HEK293 (cell line): ENCODE data around the gene OLA1.
A peak's percentile ranks its signal among the peaks of the same experiment; 100 is the strongest.

Experiments used
- CTCF ChIA-PET: fragments of 350-600 bp; formaldehyde crosslinking; extraction: SDS; loops from one replicate; lab custom pipeline; 2021; ENCODE audit warnings: antibody characterized with exemption; lab: Yijun Ruan, JAX
- POLR2A ChIA-PET: fragments of 300-600 bp; formaldehyde crosslinking; extraction: SDS; loops from one replicate; lab custom pipeline; 2020; ENCODE audit warnings: antibody characterized with exemption, inconsistent platforms; lab: Yijun Ruan, JAX
- H3K27ac ChIP-seq: fragments of 200-500 bp; sonication (Bioruptor generic); 2 replicates; pipeline ENCODE4 v1.5.1; 2014; ENCODE audit warnings: low read depth, low read length, control low read depth, inconsistent platforms; ENCODE audit errors: extremely low read depth
- H3K36me3 ChIP-seq, 2 experiments: fragments of 200-500 bp in 1 of 2; sonication (Bioruptor generic) in 1 of 2; 1 replicate in 1 of 2; 2 replicates in 1 of 2; pipeline ENCODE4 v1.5.1; 2014 to 2017; ENCODE audit warnings: inconsistent platforms in 2 of 2, low read length in 2 of 2; ENCODE audit not compliant: control insufficient read depth in 2 of 2, insufficient read depth in 1 of 2
- H3K4me1 ChIP-seq: fragments of 200-500 bp; sonication (Bioruptor generic); 2 replicates; pipeline ENCODE4 v1.5.1; 2014; ENCODE audit warnings: mild to moderate bottlenecking, low read length, inconsistent platforms; ENCODE audit not compliant: control insufficient read depth, insufficient read depth
- H3K4me3 ChIP-seq: 2 replicates; pipeline ENCODE4 v1.5.1; 2011; ENCODE audit warnings: low read depth, mild to moderate bottlenecking, control low read depth, low read length, moderate library complexity
- H3K9me3 ChIP-seq: fragments of 200-500 bp; sonication (Bioruptor generic); 2 replicates; pipeline ENCODE4 v1.5.1; 2014; ENCODE audit warnings: low read depth, low read length, inconsistent platforms; ENCODE audit not compliant: control insufficient read depth, insufficient read depth
- GLI2 ChIP-seq: fragments of 450-650 bp; formaldehyde crosslinking; IDR thresholded peaks from 2 replicates; pipeline ENCODE4; 2017; ENCODE audit warnings: missing biosample characterization, missing genetic modification characterization, low read depth, borderline replicate concordance
- OVOL3 ChIP-seq: fragments of 450-650 bp; formaldehyde crosslinking; IDR thresholded peaks from 2 replicates; pipeline ENCODE4 v1.5.1; 2016; ENCODE audit warnings: missing biosample characterization, missing genetic modification characterization
- RBAK ChIP-seq: fragments of 450-650 bp; formaldehyde crosslinking; IDR thresholded peaks from 2 replicates; pipeline ENCODE4 v1.5.1; 2016; ENCODE audit warnings: missing biosample characterization, missing genetic modification characterization
- TCF7L2 ChIP-seq: IDR thresholded peaks from 2 replicates; pipeline ENCODE4 v1.6.1; 2011; ENCODE audit warnings: low read depth, mild to moderate bottlenecking, inconsistent platforms, low read length, moderate library complexity, borderline replicate concordance
- ZBTB17 ChIP-seq: fragments of 450-650 bp; formaldehyde crosslinking; IDR thresholded peaks from 2 replicates; pipeline ENCODE4 v1.5.1; 2016; ENCODE audit warnings: missing biosample characterization, missing genetic modification characterization
- ZFHX2 ChIP-seq: fragments of 450-650 bp; formaldehyde crosslinking; conservative IDR thresholded peaks from 2 replicates; pipeline ENCODE4 v1.5.1; 2016; ENCODE audit warnings: missing biosample characterization, missing genetic modification characterization
- ZFP37 ChIP-seq: fragments of 450-650 bp; formaldehyde crosslinking; IDR thresholded peaks from 2 replicates; pipeline ENCODE4 v1.5.1; 2016; ENCODE audit warnings: missing biosample characterization, missing genetic modification characterization
- ZFP41 ChIP-seq: fragments of 450-650 bp; formaldehyde crosslinking; IDR thresholded peaks from 2 replicates; pipeline ENCODE4 v1.5.1; 2016; ENCODE audit warnings: missing biosample characterization, missing genetic modification characterization, borderline replicate concordance
- ZNF16 ChIP-seq: fragments of 450-650 bp; formaldehyde crosslinking; IDR thresholded peaks from 2 replicates; pipeline ENCODE4 v1.5.1; 2016; ENCODE audit warnings: low read depth, missing biosample characterization, missing genetic modification characterization
- ZNF202 ChIP-seq: fragments of 450-650 bp; formaldehyde crosslinking; IDR thresholded peaks from 2 replicates; pipeline ENCODE4 v1.5.1; 2016; ENCODE audit warnings: missing biosample characterization, missing genetic modification characterization, borderline replicate concordance
- ZNF214 ChIP-seq: fragments of 450-650 bp; formaldehyde crosslinking; IDR thresholded peaks from 2 replicates; pipeline ENCODE4 v1.5.1; 2017; ENCODE audit warnings: missing biosample characterization, mild to moderate bottlenecking, missing genetic modification characterization, borderline replicate concordance
- ZNF266 ChIP-seq: fragments of 450-650 bp; formaldehyde crosslinking; IDR thresholded peaks from 2 replicates; pipeline ENCODE4 v1.5.1; 2016; ENCODE audit warnings: missing biosample characterization, missing genetic modification characterization, low read depth
- ZNF394 ChIP-seq: fragments of 450-650 bp; formaldehyde crosslinking; IDR thresholded peaks from 2 replicates; pipeline ENCODE4 v1.5.1; 2016; ENCODE audit warnings: missing biosample characterization, missing genetic modification characterization, mild to moderate bottlenecking, moderate library complexity, borderline replicate concordance
- ZNF473 ChIP-seq: fragments of 450-650 bp; formaldehyde crosslinking; IDR thresholded peaks from 2 replicates; pipeline ENCODE4 v1.5.1; 2017; ENCODE audit warnings: missing biosample characterization, missing genetic modification characterization
- ZNF596 ChIP-seq: fragments of 450-650 bp; IDR thresholded peaks from 2 replicates; pipeline ENCODE4 v1.5.0; 2018; ENCODE audit warnings: missing biosample characterization, mild to moderate bottlenecking, missing genetic modification characterization, moderate library complexity
- ZNF600 ChIP-seq: fragments of 450-650 bp; formaldehyde crosslinking; IDR thresholded peaks from 2 replicates; pipeline ENCODE4 v1.5.1; 2016; ENCODE audit warnings: missing biosample characterization, missing genetic modification characterization
- ZNF629 ChIP-seq: fragments of 450-650 bp; formaldehyde crosslinking; IDR thresholded peaks from 2 replicates; pipeline ENCODE4 v1.5.1; 2017; ENCODE audit warnings: missing biosample characterization, missing genetic modification characterization
- ZNF654 ChIP-seq: fragments of 450-650 bp; formaldehyde crosslinking; IDR thresholded peaks from 2 replicates; pipeline ENCODE4 v1.5.1; 2016; ENCODE audit warnings: low read depth, missing biosample characterization, missing genetic modification characterization
- ZNF791 ChIP-seq: fragments of 450-650 bp; formaldehyde crosslinking; IDR thresholded peaks from 2 replicates; pipeline ENCODE4 v1.5.1; 2016; ENCODE audit warnings: missing biosample characterization, missing genetic modification characterization
- ZNF837 ChIP-seq: fragments of 450-650 bp; formaldehyde crosslinking; IDR thresholded peaks from 2 replicates; pipeline ENCODE4 v1.5.1; 2016; ENCODE audit warnings: missing biosample characterization, missing genetic modification characterization
- TF ChIP-seq, protein P1 (sequence below): fragments of 450-650 bp; formaldehyde crosslinking; IDR thresholded peaks from 2 replicates; pipeline ENCODE4 v1.5.1; 2016; ENCODE audit warnings: missing biosample characterization, missing genetic modification characterization
- TF ChIP-seq, protein P2 (sequence below): fragments of 450-650 bp; formaldehyde crosslinking; optimal IDR thresholded peaks from 2 replicates; pipeline ENCODE3; 2016; ENCODE audit warnings: missing biosample characterization, mild to moderate bottlenecking, missing genetic modification characterization
- TF ChIP-seq, protein P3 (sequence below): fragments of 450-650 bp; formaldehyde crosslinking; IDR thresholded peaks from 2 replicates; pipeline ENCODE4 v1.5.1; 2016; ENCODE audit warnings: missing biosample characterization, missing genetic modification characterization
- TF ChIP-seq, protein P4 (sequence below): fragments of 450-650 bp; formaldehyde crosslinking; IDR thresholded peaks from 2 replicates; pipeline ENCODE4 v1.5.1; 2017; ENCODE audit warnings: missing biosample characterization, mild to moderate bottlenecking, missing genetic modification characterization, moderate library complexity
- TF ChIP-seq, protein P5 (sequence below): fragments of 450-650 bp; formaldehyde crosslinking; IDR thresholded peaks from 2 replicates; pipeline ENCODE4 v1.5.1; 2016; ENCODE audit warnings: missing biosample characterization, missing genetic modification characterization

The OLA1 gene

DNA sequence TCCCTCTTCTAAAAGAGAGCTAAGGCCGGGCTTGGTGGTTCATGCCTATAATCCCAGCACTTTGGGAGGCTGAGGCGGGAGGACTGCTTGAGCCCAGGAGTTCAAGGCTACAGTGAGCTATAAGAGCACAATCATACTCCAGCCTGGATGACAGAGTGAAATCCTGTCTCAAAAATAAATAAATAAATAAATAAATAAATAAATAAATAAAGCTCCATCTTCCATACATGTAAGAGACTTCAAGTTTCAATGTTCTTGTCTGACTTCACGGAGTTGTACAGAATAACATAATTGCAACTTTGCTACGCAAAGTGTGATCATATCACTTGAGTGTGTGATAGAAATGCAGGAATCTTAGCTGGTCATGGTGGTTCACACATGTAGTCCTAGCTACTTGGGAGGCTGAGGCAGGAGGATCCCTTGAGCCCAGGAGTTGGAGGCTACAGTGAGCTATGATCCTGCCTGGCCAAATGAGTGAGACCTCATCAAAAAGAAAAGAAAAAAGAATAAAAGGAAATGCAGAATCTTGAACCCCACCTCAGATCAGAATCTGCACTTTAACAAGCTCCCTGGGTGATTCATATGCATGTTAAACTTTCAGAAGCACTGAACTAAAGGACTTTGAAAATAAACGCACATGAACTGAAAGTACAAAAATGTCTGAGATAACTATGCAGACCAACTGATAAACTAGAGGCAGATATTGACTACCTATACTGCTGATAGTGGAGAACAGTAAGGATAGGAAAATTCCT lies 159.4 kb downstream of the OLA1 start:
- H3K27ac ChIP-seq = no peak overlapping the region
- H3K36me3 ChIP-seq = peaks cover 0 to 8% of the 10 kb centered on the region in 2 experiments; a peak in 2 of 3 replicates
- CTCF ChIA-PET = interaction anchor here (0.6 to 0.9 kb wide), 4 partner anchors 39 to 458 kb away, joined by 3 read pairs; no protein-coding TSS in a partner anchor
- POLR2A ChIA-PET = no interaction called here
- H3K9me3 ChIP-seq = no peaks in the 10 kb centered on the region
- peaks cover 4% of the 10 kb centered on the region; the same call in 1 of the 2 replicates for H3K4me1 ChIP-seq
- no peak overlapping the region for H3K4me3 ChIP-seq
- 0 out of 2 replicates have a peak, but pooled peaks have one; percentile 28 for TF ChIP-seq ZNF629 (tag by site-specific recombination)
- 0 out of 2 replicates have a peak, but pooled peaks have one; percentile 14 for TF ChIP-seq ZNF266 (tag by site-specific recombination)
- TF ChIP-seq TCF7L2 = no peak
- no peak for TF ChIP-seq ZNF600 (tag by site-specific recombination)
- TF ChIP-seq ZNF596 (tag by site-specific recombination) = no peak
- TF ChIP-seq ZNF654 (tag by site-specific recombination) = peak; percentile 13; the same call in 1 of the 2 replicates
- TF ChIP-seq, protein P1, sequence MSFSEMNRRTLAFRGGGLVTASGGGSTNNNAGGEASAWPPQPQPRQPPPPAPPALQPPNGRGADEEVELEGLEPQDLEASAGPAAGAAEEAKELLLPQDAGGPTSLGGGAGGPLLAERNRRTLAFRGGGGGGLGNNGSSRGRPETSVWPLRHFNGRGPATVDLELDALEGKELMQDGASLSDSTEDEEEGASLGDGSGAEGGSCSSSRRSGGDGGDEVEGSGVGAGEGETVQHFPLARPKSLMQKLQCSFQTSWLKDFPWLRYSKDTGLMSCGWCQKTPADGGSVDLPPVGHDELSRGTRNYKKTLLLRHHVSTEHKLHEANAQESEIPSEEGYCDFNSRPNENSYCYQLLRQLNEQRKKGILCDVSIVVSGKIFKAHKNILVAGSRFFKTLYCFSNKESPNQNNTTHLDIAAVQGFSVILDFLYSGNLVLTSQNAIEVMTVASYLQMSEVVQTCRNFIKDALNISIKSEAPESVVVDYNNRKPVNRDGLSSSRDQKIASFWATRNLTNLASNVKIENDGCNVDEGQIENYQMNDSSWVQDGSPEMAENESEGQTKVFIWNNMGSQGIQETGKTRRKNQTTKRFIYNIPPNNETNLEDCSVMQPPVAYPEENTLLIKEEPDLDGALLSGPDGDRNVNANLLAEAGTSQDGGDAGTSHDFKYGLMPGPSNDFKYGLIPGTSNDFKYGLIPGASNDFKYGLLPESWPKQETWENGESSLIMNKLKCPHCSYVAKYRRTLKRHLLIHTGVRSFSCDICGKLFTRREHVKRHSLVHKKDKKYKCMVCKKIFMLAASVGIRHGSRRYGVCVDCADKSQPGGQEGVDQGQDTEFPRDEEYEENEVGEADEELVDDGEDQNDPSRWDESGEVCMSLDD (tag by site-specific recombination) = no peak
- TF ChIP-seq ZFHX2 (tag by site-specific recombination) = no peak
- TF ChIP-seq ZNF473 (tag by site-specific recombination) = no peak
- TF ChIP-seq ZFP41 (tag by site-specific recombination) = no peak
- TF ChIP-seq RBAK (tag by site-specific recombination) = no peak
- 0 out of 2 replicates have a peak, but pooled peaks have one; percentile 43 for TF ChIP-seq ZFP37 (tag by site-specific recombination)
- TF ChIP-seq ZNF214 = no peak
- peak; percentile 74 for TF ChIP-seq ZNF202
- TF ChIP-seq ZNF16 = no peak
- TF ChIP-seq, protein P2, sequence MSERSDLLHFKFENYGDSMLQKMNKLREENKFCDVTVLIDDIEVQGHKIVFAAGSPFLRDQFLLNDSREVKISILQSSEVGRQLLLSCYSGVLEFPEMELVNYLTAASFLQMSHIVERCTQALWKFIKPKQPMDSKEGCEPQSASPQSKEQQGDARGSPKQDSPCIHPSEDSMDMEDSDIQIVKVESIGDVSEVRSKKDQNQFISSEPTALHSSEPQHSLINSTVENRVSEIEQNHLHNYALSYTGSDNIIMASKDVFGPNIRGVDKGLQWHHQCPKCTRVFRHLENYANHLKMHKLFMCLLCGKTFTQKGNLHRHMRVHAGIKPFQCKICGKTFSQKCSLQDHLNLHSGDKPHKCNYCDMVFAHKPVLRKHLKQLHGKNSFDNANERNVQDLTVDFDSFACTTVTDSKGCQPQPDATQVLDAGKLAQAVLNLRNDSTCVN = no peak
- TF ChIP-seq OVOL3 = no peak
- TF ChIP-seq, protein P3, sequence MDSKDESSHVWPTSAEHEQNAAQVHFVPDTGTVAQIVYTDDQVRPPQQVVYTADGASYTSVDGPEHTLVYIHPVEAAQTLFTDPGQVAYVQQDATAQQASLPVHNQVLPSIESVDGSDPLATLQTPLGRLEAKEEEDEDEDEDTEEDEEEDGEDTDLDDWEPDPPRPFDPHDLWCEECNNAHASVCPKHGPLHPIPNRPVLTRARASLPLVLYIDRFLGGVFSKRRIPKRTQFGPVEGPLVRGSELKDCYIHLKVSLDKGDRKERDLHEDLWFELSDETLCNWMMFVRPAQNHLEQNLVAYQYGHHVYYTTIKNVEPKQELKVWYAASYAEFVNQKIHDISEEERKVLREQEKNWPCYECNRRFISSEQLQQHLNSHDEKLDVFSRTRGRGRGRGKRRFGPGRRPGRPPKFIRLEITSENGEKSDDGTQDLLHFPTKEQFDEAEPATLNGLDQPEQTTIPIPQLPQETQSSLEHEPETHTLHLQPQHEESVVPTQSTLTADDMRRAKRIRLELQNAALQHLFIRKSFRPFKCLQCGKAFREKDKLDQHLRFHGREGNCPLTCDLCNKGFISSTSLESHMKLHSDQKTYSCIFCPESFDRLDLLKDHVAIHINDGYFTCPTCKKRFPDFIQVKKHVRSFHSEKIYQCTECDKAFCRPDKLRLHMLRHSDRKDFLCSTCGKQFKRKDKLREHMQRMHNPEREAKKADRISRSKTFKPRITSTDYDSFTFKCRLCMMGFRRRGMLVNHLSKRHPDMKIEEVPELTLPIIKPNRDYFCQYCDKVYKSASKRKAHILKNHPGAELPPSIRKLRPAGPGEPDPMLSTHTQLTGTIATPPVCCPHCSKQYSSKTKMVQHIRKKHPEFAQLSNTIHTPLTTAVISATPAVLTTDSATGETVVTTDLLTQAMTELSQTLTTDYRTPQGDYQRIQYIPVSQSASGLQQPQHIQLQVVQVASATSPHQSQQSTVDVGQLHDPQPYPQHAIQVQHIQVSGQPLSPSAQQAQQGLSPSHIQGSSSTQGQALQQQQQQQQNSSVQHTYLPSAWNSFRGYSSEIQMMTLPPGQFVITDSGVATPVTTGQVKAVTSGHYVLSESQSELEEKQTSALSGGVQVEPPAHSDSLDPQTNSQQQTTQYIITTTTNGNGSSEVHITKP (tag by site-specific recombination) = no peak
- TF ChIP-seq ZBTB17 (tag by site-specific recombination) = no peak
- TF ChIP-seq GLI2 (tag by site-specific recombination) = no peak
- TF ChIP-seq, protein P4, sequence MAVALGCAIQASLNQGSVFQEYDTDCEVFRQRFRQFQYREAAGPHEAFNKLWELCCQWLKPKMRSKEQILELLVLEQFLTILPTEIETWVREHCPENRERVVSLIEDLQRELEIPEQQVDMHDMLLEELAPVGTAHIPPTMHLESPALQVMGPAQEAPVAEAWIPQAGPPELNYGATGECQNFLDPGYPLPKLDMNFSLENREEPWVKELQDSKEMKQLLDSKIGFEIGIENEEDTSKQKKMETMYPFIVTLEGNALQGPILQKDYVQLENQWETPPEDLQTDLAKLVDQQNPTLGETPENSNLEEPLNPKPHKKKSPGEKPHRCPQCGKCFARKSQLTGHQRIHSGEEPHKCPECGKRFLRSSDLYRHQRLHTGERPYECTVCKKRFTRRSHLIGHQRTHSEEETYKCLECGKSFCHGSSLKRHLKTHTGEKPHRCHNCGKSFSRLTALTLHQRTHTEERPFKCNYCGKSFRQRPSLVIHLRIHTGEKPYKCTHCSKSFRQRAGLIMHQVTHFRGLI (tag by site-specific recombination) = no peak
- TF ChIP-seq, protein P5, sequence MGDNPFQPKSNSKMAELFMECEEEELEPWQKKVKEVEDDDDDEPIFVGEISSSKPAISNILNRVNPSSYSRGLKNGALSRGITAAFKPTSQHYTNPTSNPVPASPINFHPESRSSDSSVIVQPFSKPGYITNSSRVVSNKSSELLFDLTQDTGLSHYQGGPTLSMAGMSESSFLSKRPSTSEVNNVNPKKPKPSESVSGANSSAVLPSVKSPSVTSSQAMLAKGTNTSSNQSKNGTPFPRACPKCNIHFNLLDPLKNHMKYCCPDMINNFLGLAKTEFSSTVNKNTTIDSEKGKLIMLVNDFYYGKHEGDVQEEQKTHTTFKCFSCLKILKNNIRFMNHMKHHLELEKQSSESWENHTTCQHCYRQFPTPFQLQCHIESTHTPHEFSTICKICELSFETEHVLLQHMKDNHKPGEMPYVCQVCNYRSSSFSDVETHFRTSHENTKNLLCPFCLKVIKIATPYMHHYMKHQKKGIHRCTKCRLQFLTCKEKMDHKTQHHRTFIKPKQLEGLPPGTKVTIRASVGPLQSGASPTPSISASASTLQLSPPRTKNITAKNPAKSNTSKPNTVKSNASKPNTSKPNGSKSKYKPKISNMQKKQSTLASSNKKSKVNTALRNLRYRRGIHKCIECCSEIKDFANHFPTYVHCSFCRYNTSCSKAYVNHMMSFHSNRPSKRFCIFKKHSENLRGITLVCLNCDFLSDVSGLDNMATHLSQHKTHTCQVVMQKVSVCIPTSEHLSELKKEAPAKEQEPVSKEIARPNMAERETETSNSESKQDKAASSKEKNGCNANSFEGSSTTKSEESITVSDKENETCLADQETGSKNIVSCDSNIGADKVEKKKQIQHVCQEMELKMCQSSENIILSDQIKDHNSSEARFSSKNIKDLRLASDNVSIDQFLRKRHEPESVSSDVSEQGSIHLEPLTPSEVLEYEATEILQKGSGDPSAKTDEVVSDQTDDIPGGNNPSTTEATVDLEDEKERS (tag by site-specific recombination) = no peak
- TF ChIP-seq ZNF394 (tag by site-specific recombination) = peak; percentile 81; the same call in 1 of the 2 replicates
- TF ChIP-seq ZNF837 (tag by site-specific recombination) = no peak
- TF ChIP-seq ZNF791 (tag by site-specific recombination) = no peak
